Endothelial cell of umbilical vein (primary cell): Measurements from ENCODE around the gene TRPM3.

Experiments used
- EZH2 ChIP-seq: IDR thresholded peaks from 2 replicates; pipeline ENCODE4 v1.6.1; 2012; ENCODE audit warnings: borderline replicate concordance, low read depth, mild to moderate bottlenecking, moderate library complexity, low read length, inconsistent platforms; ENCODE audit not compliant: severe bottlenecking
- FOS ChIP-seq: IDR thresholded peaks from 2 replicates; pipeline ENCODE4 v1.6.1; 2011; ENCODE audit warnings: mild to moderate bottlenecking, low read length, moderate library complexity, borderline replicate concordance; ENCODE audit not compliant: insufficient read depth
- GATA2 ChIP-seq: IDR thresholded peaks from 2 replicates; pipeline ENCODE4 v1.7.0; 2011; ENCODE audit warnings: low read depth, mild to moderate bottlenecking, moderate library complexity, mixed read lengths, low read length; ENCODE audit not compliant: insufficient read length, insufficient read depth
- JUN ChIP-seq: IDR thresholded peaks from 2 replicates; pipeline ENCODE4 v1.6.1; 2011; ENCODE audit warnings: borderline replicate concordance, low read depth; ENCODE audit not compliant: insufficient read length, insufficient read depth
- MYC ChIP-seq: IDR thresholded peaks from one replicate; pipeline ENCODE4 v1.6.1; 2011; ENCODE audit warnings: mild to moderate bottlenecking, low read depth, low read length
- POLR2A ChIP-seq: IDR thresholded peaks from 2 replicates; pipeline ENCODE4 v1.6.1; 2012; ENCODE audit warnings: low read depth, mild to moderate bottlenecking, control low read depth, low read length
- POLR2AphosphoS5 ChIP-seq: IDR thresholded peaks from 2 replicates; pipeline ENCODE4 v1.6.1; 2012; ENCODE audit warnings: low read depth, mild to moderate bottlenecking, control low read depth, low read length, moderate library complexity; ENCODE audit not compliant: insufficient read depth
- TF ChIP-seq, protein P1 (sequence below), 2 donors: IDR thresholded peaks; 1 replicate in 1 of 2; 2 replicates in 1 of 2; pipeline ENCODE4 v1.5.1; 2011; ENCODE audit warnings: low read length in 2 of 2, mild to moderate bottlenecking in 2 of 2, moderate library complexity in 2 of 2, control low read depth in 1 of 2, inconsistent platforms in 1 of 2, low read depth in 1 of 2; ENCODE audit not compliant: insufficient read depth in 1 of 2; ENCODE audit errors: extremely low read depth in 1 of 2
- TF ChIP-seq, protein P2 (sequence below): IDR thresholded peaks from 2 replicates; pipeline ENCODE4 v1.6.1; 2011; ENCODE audit not compliant: insufficient read depth, insufficient read length

- TF ChIP-seq POLR2A, result no peak
- TF ChIP-seq MYC, result no peak
- no peak for TF ChIP-seq POLR2AphosphoS5
- TF ChIP-seq JUN, result no peak
- TF ChIP-seq, protein P1, sequence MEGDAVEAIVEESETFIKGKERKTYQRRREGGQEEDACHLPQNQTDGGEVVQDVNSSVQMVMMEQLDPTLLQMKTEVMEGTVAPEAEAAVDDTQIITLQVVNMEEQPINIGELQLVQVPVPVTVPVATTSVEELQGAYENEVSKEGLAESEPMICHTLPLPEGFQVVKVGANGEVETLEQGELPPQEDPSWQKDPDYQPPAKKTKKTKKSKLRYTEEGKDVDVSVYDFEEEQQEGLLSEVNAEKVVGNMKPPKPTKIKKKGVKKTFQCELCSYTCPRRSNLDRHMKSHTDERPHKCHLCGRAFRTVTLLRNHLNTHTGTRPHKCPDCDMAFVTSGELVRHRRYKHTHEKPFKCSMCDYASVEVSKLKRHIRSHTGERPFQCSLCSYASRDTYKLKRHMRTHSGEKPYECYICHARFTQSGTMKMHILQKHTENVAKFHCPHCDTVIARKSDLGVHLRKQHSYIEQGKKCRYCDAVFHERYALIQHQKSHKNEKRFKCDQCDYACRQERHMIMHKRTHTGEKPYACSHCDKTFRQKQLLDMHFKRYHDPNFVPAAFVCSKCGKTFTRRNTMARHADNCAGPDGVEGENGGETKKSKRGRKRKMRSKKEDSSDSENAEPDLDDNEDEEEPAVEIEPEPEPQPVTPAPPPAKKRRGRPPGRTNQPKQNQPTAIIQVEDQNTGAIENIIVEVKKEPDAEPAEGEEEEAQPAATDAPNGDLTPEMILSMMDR (IDR thresholded peaks at IDR 0.05; ENCODE audit: extremely low read depth in 1 of 2, insufficient read depth in 1 of 2, low read depth in 1 of 2, low read length in 2 of 2), result no peak
- TF ChIP-seq, protein P2, sequence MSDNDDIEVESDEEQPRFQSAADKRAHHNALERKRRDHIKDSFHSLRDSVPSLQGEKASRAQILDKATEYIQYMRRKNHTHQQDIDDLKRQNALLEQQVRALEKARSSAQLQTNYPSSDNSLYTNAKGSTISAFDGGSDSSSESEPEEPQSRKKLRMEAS, result no peak
- TF ChIP-seq FOS, result no peak
- no peak for TF ChIP-seq EZH2
- TF ChIP-seq GATA2, result no peak
Measured at GRCh38 chr9:70682298-70682697, 439.1 kb downstream of the TRPM3 start.
